CD14-positive monocyte (primary cell): ENCODE results near the gene AFDN. TPM values are rescaled to one million over a fixed set of nuclear protein-coding genes. Genes with fewer than 3 reads are reported as not detected.

Experiments used
- DNase-seq, 3 donors: peaks; one replicate each; pipeline ENCODE4 v3.0.0-alpha.2; 2011 to 2022
- H2AFZ ChIP-seq: 2 replicates; pipeline ENCODE4 v1.6.0; 2012; ENCODE audit warnings: mild to moderate bottlenecking, low read depth, low read length, inconsistent platforms; ENCODE audit not compliant: insufficient read depth, poor library complexity, severe bottlenecking
- H3K27ac ChIP-seq, 2 donors: 1 replicate in 1 of 2; 2 replicates in 1 of 2; pipeline ENCODE4 v1.5.1; 2012 to 2013; ENCODE audit warnings: low read length in 2 of 2, control low read depth in 1 of 2, inconsistent platforms in 1 of 2, low read depth in 1 of 2, mild to moderate bottlenecking in 1 of 2
- H3K27me3 ChIP-seq, 2 donors: one replicate each; pipeline versions ENCODE4 v1.6.0 to v1.6.1; 2011 to 2013; ENCODE audit warnings: low read length in 2 of 2; ENCODE audit not compliant: control insufficient read depth in 2 of 2, insufficient read depth in 2 of 2
- H3K36me3 ChIP-seq, 2 donors: replicated peaks in 1 of 2; 1 replicate in 1 of 2; 2 replicates in 1 of 2; pipeline versions ENCODE4 v1.5.1 to v1.6.1; 2012 to 2013; ENCODE audit warnings: low read length in 2 of 2, control low read depth in 1 of 2, inconsistent platforms in 1 of 2, mild to moderate bottlenecking in 1 of 2; ENCODE audit not compliant: insufficient read depth in 2 of 2, control insufficient read depth in 1 of 2
- H3K4me1 ChIP-seq, 2 donors: 1 replicate in 1 of 2; 2 replicates in 1 of 2; pipeline versions ENCODE4 v1.5.1 to v1.6.1; 2012 to 2013; ENCODE audit warnings: low read length in 2 of 2, control low read depth in 1 of 2, inconsistent platforms in 1 of 2, mild to moderate bottlenecking in 1 of 2, moderate library complexity in 1 of 2; ENCODE audit not compliant: insufficient read depth in 2 of 2, control insufficient read depth in 1 of 2
- H3K4me2 ChIP-seq: replicated peaks from 2 replicates; pipeline ENCODE3; 2012; ENCODE audit warnings: low read length, moderate library complexity, mild to moderate bottlenecking; ENCODE audit not compliant: poor library complexity, severe bottlenecking; ENCODE audit errors: extremely low read depth
- H3K4me3 ChIP-seq, 3 experiments: fragments of 200-600 bp in 1 of 3; sonication (generic) in 1 of 3; replicated peaks in 1 of 3; 1 replicate in 2 of 3; 2 replicates in 1 of 3; pipeline ENCODE4 v1.5.1; 2011 to 2013; ENCODE audit warnings: low read length in 3 of 3, mild to moderate bottlenecking in 3 of 3, control low read depth in 2 of 3, low read depth in 2 of 3, inconsistent platforms in 1 of 3, moderate library complexity in 1 of 3
- H3K79me2 ChIP-seq: 2 replicates; pipeline ENCODE4 v1.6.0; 2012; ENCODE audit warnings: mild to moderate bottlenecking, control low read depth, inconsistent platforms, low read length, moderate library complexity; ENCODE audit not compliant: insufficient read depth
- H3K9ac ChIP-seq: 2 replicates; pipeline ENCODE4 v1.6.0; 2017; ENCODE audit warnings: low read length, mild to moderate bottlenecking; ENCODE audit not compliant: insufficient read depth, poor library complexity, severe bottlenecking
- H3K9me3 ChIP-seq, 2 donors: replicated peaks in 1 of 2; 1 replicate in 1 of 2; 2 replicates in 1 of 2; pipeline versions ENCODE4 v1.5.1 to v1.6.1; 2012 to 2013; ENCODE audit warnings: low read length in 2 of 2, control low read depth in 1 of 2; ENCODE audit not compliant: control insufficient read depth in 1 of 2, insufficient read depth in 1 of 2
- H4K20me1 ChIP-seq: 2 replicates; pipeline ENCODE4 v1.6.0; 2012; ENCODE audit warnings: mild to moderate bottlenecking, low read length, control low read depth, moderate library complexity; ENCODE audit not compliant: insufficient read depth
- H3K27ac Mint-ChIP-seq, 7 donors: one replicate each; pipeline ENCODE4 v1.8.0; 2020; ENCODE audit warnings: mild to moderate bottlenecking in 7 of 7, mixed read lengths in 7 of 7, moderate library complexity in 6 of 7, inconsistent platforms in 2 of 7
- H3K27me3 Mint-ChIP-seq, 3 donors: one replicate each; pipeline ENCODE4 v1.8.0; 2021 to 2022; ENCODE audit warnings: low read depth in 3 of 3, mild to moderate bottlenecking in 3 of 3, mixed read lengths in 3 of 3, moderate library complexity in 3 of 3, inconsistent platforms in 1 of 3
- H3K36me3 Mint-ChIP-seq, 2 donors: one replicate each; pipeline ENCODE4 v1.8.0; 2020; ENCODE audit warnings: mixed read lengths in 2 of 2, inconsistent platforms in 1 of 2, mild to moderate bottlenecking in 1 of 2
- H3K4me1 Mint-ChIP-seq: one replicate; pipeline ENCODE4 v1.8.0; 2020; ENCODE audit warnings: mild to moderate bottlenecking, mixed read lengths
- H3K4me3 Mint-ChIP-seq, 2 donors: one replicate each; pipeline ENCODE4 v1.8.0; 2020; ENCODE audit warnings: mild to moderate bottlenecking in 2 of 2, mixed read lengths in 2 of 2, moderate library complexity in 1 of 2
- H3K9me3 Mint-ChIP-seq, 7 donors: one replicate each; pipeline ENCODE4 v1.8.0; 2020 to 2022; ENCODE audit warnings: mixed read lengths in 7 of 7, mild to moderate bottlenecking in 6 of 7, moderate library complexity in 6 of 7, inconsistent platforms in 2 of 7
- CTCF ChIP-seq: fragments of 200-600 bp; IDR thresholded peaks from one replicate; pipeline ENCODE4 v1.8.0; 2022; ENCODE audit warnings: antibody characterized with exemption, mild to moderate bottlenecking
- WGBS: methylation state at CpG from one replicate; pipeline ENCODE4 v1.1.5; 2013; ENCODE audit warnings: missing lambda C conversion rate; ENCODE audit not compliant: insufficient coverage; 5-methylcytosine and 5-hydroxymethylcytosine counted together
- intact Hi-C, 2 donors: fragments of 100-400 bp; cut with micrococcal nuclease; formaldehyde crosslinking; loops; one replicate each; pipeline versions ENCODE4 v1.15.0 to v1.15.1; 2023
- polyA plus RNA-seq, 3 donors: library from polyadenylated mRNA; depleted of rRNA in 1 of 3; unstranded in 2 of 3; stranded (reverse) in 1 of 3; fragments of 300-500 nt in 2 of 3; fragments of >200 nt in 1 of 3; fragmentation: Illumina TruSeq in 2 of 3; gene quantifications; 1 replicate in 2 of 3; 2 replicates in 1 of 3; pipeline ENCODE4 v1.2.3, GENCODE V29; 2012 to 2021

AFDN gene
- polyA plus RNA-seq, 3 donors, result 0.03 to 1.5 TPM; not detected in 1

- no peaks in the 10 kb centered on the region for H3K27me3 ChIP-seq
- no peak for DNase-seq
- no peak overlapping the region for H3K27ac Mint-ChIP-seq
- H3K4me3 Mint-ChIP-seq, result no peak overlapping the region
- no peaks in the 10 kb centered on the region for H3K4me1 Mint-ChIP-seq
- no peaks in the 10 kb centered on the region for H3K79me2 ChIP-seq
- H3K4me1 ChIP-seq, result no peaks in the 10 kb centered on the region
- H2AFZ ChIP-seq, result no peak overlapping the region
- over 99% methylated on average over 9 of the region's 10 CpGs for WGBS
- no peaks in the 10 kb centered on the region for H3K27me3 Mint-ChIP-seq
- no peaks in the 10 kb centered on the region for H4K20me1 ChIP-seq
- H3K36me3 Mint-ChIP-seq, result no peaks in the 10 kb centered on the region
- H3K9me3 ChIP-seq, result no peaks in the 10 kb centered on the region
- intact Hi-C loops, result no loop called here
- H3K9me3 Mint-ChIP-seq, result no peaks in the 10 kb centered on the region
- no peak overlapping the region for H3K4me2 ChIP-seq
- TF ChIP-seq CTCF, result no peak
- no peaks in the 10 kb centered on the region for H3K36me3 ChIP-seq
- no peak overlapping the region for H3K9ac ChIP-seq
- H3K4me3 ChIP-seq, result no peak overlapping the region
- no peak overlapping the region for H3K27ac ChIP-seq
These were observed 88.4 kb downstream of the AFDN start for GRCh38 chr6:167915139-167915538.

- whole genome bisulfite sequencing, result no CpG with 5 or more reads among the region's 2 CpGs
- no peak for TF ChIP-seq CTCF
- H3K27me3 ChIP-seq, result no peaks in the 10 kb centered on the region
- intact Hi-C loops, result no loop called here
- no peaks in the 10 kb centered on the region for H3K4me1 ChIP-seq
- Mint-ChIP-seq H3K4me1 (no peaks in the 10 kb centered on the region), H3K27me3 (peaks cover 0 to 1% (median 0%) of the 10 kb centered on the region in 3 donors), H3K4me3 (no peak overlapping the region), H3K36me3 (no peaks in the 10 kb centered on the region), H3K27ac (no peak overlapping the region), H3K9me3 (no peaks in the 10 kb centered on the region)
- no peaks in the 10 kb centered on the region for H3K79me2 ChIP-seq
- H3K36me3 ChIP-seq, result no peaks in the 10 kb centered on the region
- no peak overlapping the region for H3K4me3 ChIP-seq
- H3K9me3 ChIP-seq, result no peaks in the 10 kb centered on the region
- no peaks in the 10 kb centered on the region for H4K20me1 ChIP-seq
- H3K4me2 ChIP-seq, result no peak overlapping the region
- no peak overlapping the region for H3K27ac ChIP-seq
- no peak overlapping the region for H2AFZ ChIP-seq
- DNase-seq, result no peak
- no peak overlapping the region for H3K9ac ChIP-seq
These were observed 90.9 kb downstream of the AFDN start for GRCh38 chr6:167917551-167918154.
